ENCODE results near the gene APBB2. TPM values are rescaled to one million over a fixed set of nuclear protein-coding genes. Genes with fewer than 3 reads are reported as not detected.

Gene APBB2
- total and polyA plus RNA-seq, 11 donors = 8.6 to 39.1 (median 26.7) TPM

- intact Hi-C loops (cut with DNase I) = no loop called here
- no peak for DNase-seq
- TF ChIP-seq POLR2A (IDR thresholded peaks at IDR 0.05) = no peak
- no peak for ATAC-seq
- Histone ChIP-seq H3K4me3 (no peak overlapping the region), H3K4me1 (peaks cover 0 to 37% (median 16%) of the 10 kb centered on the region in 12 donors), H3K36me3 (no peaks in the 10 kb centered on the region), H3K27ac (no peak overlapping the region), H3K27me3 (no peaks in the 10 kb centered on the region), H3K9me3 (no peaks in the 10 kb centered on the region)
- 88 to 91% (median 90%) methylated on average over 10 of the region's 10 CpGs for WGBS, 4 donors
These were observed 143.6 kb downstream of the APBB2 start for GRCh38 chr4:41070516-41071281.

GRCh38 chr4:41069838-41070237, 144.5 kb downstream of the APBB2 start:
- DNase-seq = no peak
- Histone ChIP-seq H3K4me3 (no peak overlapping the region), H3K4me1 (peaks cover 0 to 39% (median 17%) of the 10 kb centered on the region in 12 donors), H3K9me3 (no peaks in the 10 kb centered on the region), H3K36me3 (no peaks in the 10 kb centered on the region), H3K27ac (peak overlapping the region in 1 of 12 donors; percentile 40), H3K27me3 (no peaks in the 10 kb centered on the region)
- TF ChIP-seq POLR2A (IDR thresholded peaks at IDR 0.05) (no peak), CTCF (IDR thresholded peaks at IDR 0.05) (no peak)
- intact Hi-C loops (cut with DNase I) = no loop called here
- ATAC-seq = no peak
- 94 to 98% (median 95%) methylated on average over 1 of the region's 1 CpG for WGBS, 4 donors

GRCh38 chr4:41069257-41069656, 145.1 kb downstream of the APBB2 start:
- Histone ChIP-seq H3K27me3 (no peaks in the 10 kb centered on the region), H3K27ac (peak overlapping the region in 1 of 12 donors; percentile 40), H3K9me3 (no peaks in the 10 kb centered on the region), H3K4me3 (no peak overlapping the region), H3K36me3 (no peaks in the 10 kb centered on the region), H3K4me1 (peaks cover 0 to 45% (median 19%) of the 10 kb centered on the region in 12 donors)
- TF ChIP-seq POLR2A (IDR thresholded peaks at IDR 0.05) (no peak), CTCF (IDR thresholded peaks at IDR 0.05) (no peak)
- ATAC-seq = no peak
- DNase-seq = no peak
- intact Hi-C loops (cut with DNase I) = no loop called here
- 56 to 76% (median 70%) methylated on average over 5 of the region's 5 CpGs for WGBS, 4 donors

GRCh38 chr4:41067369-41067768, 147.0 kb downstream of the APBB2 start:
- H3K36me3 ChIP-seq = peaks cover 0 to 4% (median 0%) of the 10 kb centered on the region in 9 donors
- DNase-seq = no peak
- H3K27ac ChIP-seq = no peak overlapping the region
- H3K27me3 ChIP-seq = no peaks in the 10 kb centered on the region
- WGBS, 4 donors = 87 to 91% (median 88%) methylated on average over 5 of the region's 5 CpGs
- H3K4me3 ChIP-seq = no peak overlapping the region
- ATAC-seq = no peak
- H3K9me3 ChIP-seq = no peaks in the 10 kb centered on the region
- peaks cover 0 to 50% (median 12%) of the 10 kb centered on the region in 12 donors for H3K4me1 ChIP-seq
- no peak for TF ChIP-seq POLR2A (IDR thresholded peaks at IDR 0.05)
- TF ChIP-seq CTCF (IDR thresholded peaks at IDR 0.05) = no peak
- intact Hi-C loops (cut with DNase I) = no loop called here

Measured in heart left ventricle (tissue), 16 donors.